Measurements from ENCODE around the gene POFUT2.

POFUT2 gene

GRCh38 chr21:45222001-45222400 is 65.7 kb downstream of the POFUT2 start:
- DNase-seq (ENCODE audit: low spot score): no peak

- DNase-seq (ENCODE audit: low spot score): no peak
Measured at GRCh38 chr21:45220714-45221490, 66.8 kb downstream of the POFUT2 start.

- no peak for DNase-seq (ENCODE audit: low spot score)
Measured at GRCh38 chr21:45220071-45220481, 67.6 kb downstream of the POFUT2 start.

- DNase-seq (ENCODE audit: low spot score): no peak
Measured at GRCh38 chr21:45219517-45219916, 68.2 kb downstream of the POFUT2 start.

- DNase-seq (ENCODE audit: low spot score): no peak
Measured at GRCh38 chr21:45217010-45217409, 70.7 kb downstream of the POFUT2 start.

- DNase-seq (ENCODE audit: low spot score): no peak
Measured at GRCh38 chr21:45215213-45215612, 72.5 kb downstream of the POFUT2 start.

Measured in kidney tubule cell (primary cell).